Heart right ventricle (tissue), 16 donors: ENCODE measurements around the gene PEPD. TPM values are rescaled to one million over a fixed set of nuclear protein-coding genes. Genes with fewer than 3 reads are reported as not detected.

ENCODE experiments used
- ATAC-seq, 8 donors: fragments of 200-7000 bp; cut with Tn5 transposase; one replicate each; pipeline ENCODE4 v1.9.1; 2020; ENCODE audit warnings: mild to moderate bottlenecking in 8 of 8, moderate library complexity in 8 of 8, moderate number of reproducible peaks in 1 of 8
- DNase-seq, 2 donors: peaks; one replicate each; pipeline ENCODE4 v3.0.0-alpha.2; 2020
- H3K27ac ChIP-seq, 10 donors: fragments of 200-600 bp; sonication (generic) in 2 of 10; one replicate each; pipeline versions ENCODE4 v1.5.0 to v1.8.0; 2020 to 2022; ENCODE audit warnings: mild to moderate bottlenecking in 3 of 10
- H3K27me3 ChIP-seq, 7 donors: fragments of 200-600 bp; one replicate each; pipeline ENCODE4 v1.8.0; 2021 to 2022; ENCODE audit warnings: mild to moderate bottlenecking in 2 of 7
- H3K36me3 ChIP-seq, 9 donors: fragments of 200-600 bp; sonication (generic) in 1 of 9; one replicate each; pipeline versions ENCODE4 v1.5.0 to v1.8.0; 2020 to 2022; ENCODE audit warnings: mild to moderate bottlenecking in 2 of 9
- H3K4me1 ChIP-seq, 9 donors: fragments of 200-600 bp; sonication (generic) in 1 of 9; one replicate each; pipeline versions ENCODE4 v1.5.0 to v1.8.0; 2020 to 2022; ENCODE audit warnings: mild to moderate bottlenecking in 4 of 9
- H3K4me3 ChIP-seq, 10 donors: fragments of 200-600 bp; sonication (generic) in 2 of 10; one replicate each; pipeline versions ENCODE4 v1.5.0 to v1.8.0; 2020 to 2022; ENCODE audit warnings: mild to moderate bottlenecking in 7 of 10, moderate library complexity in 2 of 10
- H3K9me3 ChIP-seq, 11 donors: fragments of 200-600 bp in 10 of 11; sonication (generic) in 2 of 11; one replicate each; pipeline versions ENCODE4 v1.5.0 to v1.8.0; 2013 to 2022; ENCODE audit warnings: mild to moderate bottlenecking in 2 of 11, control low read depth in 1 of 11, moderate library complexity in 1 of 11
- WGBS, 2 donors: extraction: QIAGEN DNeasy Blood & Tissue Kit; methylation state at CpG; one replicate each; pipeline ENCODE4 v1.1.7; 2013; ENCODE audit warnings: inconsistent platforms in 1 of 2; 5-methylcytosine and 5-hydroxymethylcytosine counted together
- intact Hi-C, 10 donors: fragments of 100-400 bp; cut with DNase I; formaldehyde crosslinking; loops; one replicate each; pipeline versions ENCODE4 v1.11.1 to v1.14.2; 2022
- polyA plus RNA-seq, 2 donors: library from polyadenylated mRNA; stranded (reverse); fragments of 200-250 nt; gene quantifications; one replicate each; pipeline ENCODE4 v1.2.3, GENCODE V29; 2013
- total RNA-seq, 10 donors: library from RNA; stranded (reverse); fragmentation: NEBNext Ultra II Directional in 3 of 10; extraction: Animal tissue kit (Norgen Biotek cat#: 25700) in 3 of 10; gene quantifications; one replicate each; pipeline versions ENCODE4 v1.2.1 to v1.2.4, GENCODE V29; 2021 to 2023
- TF ChIP-seq, protein P1 (sequence below), 9 donors: fragments of 200-600 bp; sonication (generic) in 2 of 9; IDR thresholded peaks; one replicate each; pipeline versions ENCODE4 v1.5.0 to v1.8.0; 2021 to 2022; ENCODE audit warnings: antibody characterized with exemption in 9 of 9, mild to moderate bottlenecking in 5 of 9, moderate library complexity in 1 of 9
- donor health status: Arrhythmogenic right ventricular cardiomyopathy.
- donor health status: ischemic (EF 13 %, LVEDD 7.1; RV severe dilation, severe dysfunction).
- donor health status: healthy with polysubstance abuse.
- donor health status: DM: no; HTN: yes; CAD: no.
- donor health status: DM: no; HTN: no; CAD: no.
- donor health status: ischemic (EF 25% LVEDD 6.9; RV normal size, moderate dysfunction).
- donor health status: ischemic (EF 25% LVEDD 5.7; RV mildly dilated, moderate dysfunction).
- donor health status: healthy.
- donor health status: DM: yes; HTN: yes; CAD: no.
- donor health status: Ischemic cardiomyopathy.
- donor health status: ischemic (EF 35%, LVEDD 5.7; RV mildly dilated, moderate dysfunction).
- donor health status: nonischemic (EF 11% LVEDD 7.7; RV severe dilation, severe dysfunction).
- donor health status: DM: yes; HTN: yes; CAD: no.
- donor health status: PGD.
- donor health status: ischemic (EF 29% LVEDD 5.4; RV normal size, mild dysfunction).
- donor health status: nonischemic (EF 23%, LVEDD 6.1; RV moderate dilation, normal function).

The PEPD gene
- total and polyA plus RNA-seq, 12 donors = 20.4 to 47.7 (median 26.8) TPM

DNA sequence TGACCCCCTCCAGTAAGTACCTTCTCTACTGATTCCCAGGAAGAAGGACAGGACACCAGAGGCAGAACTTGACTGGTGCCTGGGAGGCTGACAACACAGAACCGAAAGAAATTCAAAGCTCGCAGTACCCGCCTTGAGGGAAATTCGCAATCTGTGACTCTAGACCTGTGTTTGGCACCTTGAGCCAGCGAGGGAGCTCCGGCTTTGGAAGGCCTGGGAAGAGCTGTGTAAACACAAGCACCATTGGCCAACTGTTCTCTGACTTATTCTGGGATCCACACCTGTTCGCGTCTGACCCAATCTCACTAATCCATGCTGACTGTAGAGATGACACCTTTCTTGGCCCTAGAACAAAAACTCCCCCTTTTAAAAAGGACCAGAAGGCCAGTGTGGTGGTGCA is 97.4 kb downstream of the PEPD start:
- H3K36me3 ChIP-seq = no peaks in the 10 kb centered on the region
- H3K4me1 ChIP-seq = no peaks in the 10 kb centered on the region
- 89 to 95% methylated on average over 8 of the region's 8 CpGs for WGBS, 2 donors
- DNase-seq = no peak
- no peak for ATAC-seq
- H3K4me3 ChIP-seq = no peak overlapping the region
- H3K27me3 ChIP-seq = no peaks in the 10 kb centered on the region
- intact Hi-C loops = no loop called here
- no peaks in the 10 kb centered on the region for H3K9me3 ChIP-seq
- H3K27ac ChIP-seq = no peak overlapping the region
- TF ChIP-seq, protein P1, sequence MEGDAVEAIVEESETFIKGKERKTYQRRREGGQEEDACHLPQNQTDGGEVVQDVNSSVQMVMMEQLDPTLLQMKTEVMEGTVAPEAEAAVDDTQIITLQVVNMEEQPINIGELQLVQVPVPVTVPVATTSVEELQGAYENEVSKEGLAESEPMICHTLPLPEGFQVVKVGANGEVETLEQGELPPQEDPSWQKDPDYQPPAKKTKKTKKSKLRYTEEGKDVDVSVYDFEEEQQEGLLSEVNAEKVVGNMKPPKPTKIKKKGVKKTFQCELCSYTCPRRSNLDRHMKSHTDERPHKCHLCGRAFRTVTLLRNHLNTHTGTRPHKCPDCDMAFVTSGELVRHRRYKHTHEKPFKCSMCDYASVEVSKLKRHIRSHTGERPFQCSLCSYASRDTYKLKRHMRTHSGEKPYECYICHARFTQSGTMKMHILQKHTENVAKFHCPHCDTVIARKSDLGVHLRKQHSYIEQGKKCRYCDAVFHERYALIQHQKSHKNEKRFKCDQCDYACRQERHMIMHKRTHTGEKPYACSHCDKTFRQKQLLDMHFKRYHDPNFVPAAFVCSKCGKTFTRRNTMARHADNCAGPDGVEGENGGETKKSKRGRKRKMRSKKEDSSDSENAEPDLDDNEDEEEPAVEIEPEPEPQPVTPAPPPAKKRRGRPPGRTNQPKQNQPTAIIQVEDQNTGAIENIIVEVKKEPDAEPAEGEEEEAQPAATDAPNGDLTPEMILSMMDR (IDR thresholded peaks at IDR 0.05) = no peak

DNA sequence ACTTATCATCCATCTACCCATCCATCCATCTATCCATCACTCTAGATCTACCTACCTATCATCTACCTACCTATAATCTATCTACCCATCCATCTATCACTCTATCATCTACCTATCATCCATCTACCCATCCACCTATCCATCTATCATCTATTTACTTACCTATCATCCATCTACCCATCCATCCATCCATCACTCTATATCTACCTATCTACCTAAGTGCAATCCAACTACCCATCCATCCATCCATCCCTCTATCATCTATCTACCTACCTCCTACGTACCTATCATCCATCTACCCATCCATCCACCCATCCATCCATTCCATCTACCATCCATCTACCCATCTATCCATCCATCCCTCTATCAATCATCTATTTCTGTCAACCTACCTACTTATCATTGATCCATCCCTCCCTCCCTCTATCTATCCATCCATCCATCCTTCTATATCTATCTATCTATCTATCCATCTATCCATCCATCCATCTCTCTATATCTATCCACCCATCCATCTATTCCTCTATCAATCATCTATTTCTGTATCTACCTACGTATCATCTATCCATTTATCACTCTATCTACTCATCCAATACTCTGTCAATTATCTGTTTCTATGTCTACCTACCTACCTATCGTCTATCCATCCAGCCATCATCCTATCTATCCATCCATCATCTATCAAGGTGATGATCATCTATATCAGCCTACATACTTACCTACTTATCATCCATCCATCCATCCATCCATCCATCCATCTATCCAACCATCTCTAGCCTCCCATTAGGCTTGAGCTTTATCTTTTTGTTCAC is 99.0 kb downstream of the PEPD start:
- no peaks in the 10 kb centered on the region for H3K27me3 ChIP-seq
- H3K27ac ChIP-seq = no peak overlapping the region
- no peaks in the 10 kb centered on the region for H3K36me3 ChIP-seq
- H3K9me3 ChIP-seq = no peaks in the 10 kb centered on the region
- H3K4me3 ChIP-seq = no peak overlapping the region
- ATAC-seq (no peak), DNase-seq (no peak)
- TF ChIP-seq, protein P1 (IDR thresholded peaks at IDR 0.05) = no peak
- 97 to 98% methylated on average over 3 of the region's 3 CpGs for WGBS, 2 donors
- intact Hi-C loops = loop anchor here in 1 of 10 donors (1.0 kb wide), 1 partner anchor 23 kb away; no protein-coding TSS in a partner anchor
- H3K4me1 ChIP-seq = no peaks in the 10 kb centered on the region

DNA sequence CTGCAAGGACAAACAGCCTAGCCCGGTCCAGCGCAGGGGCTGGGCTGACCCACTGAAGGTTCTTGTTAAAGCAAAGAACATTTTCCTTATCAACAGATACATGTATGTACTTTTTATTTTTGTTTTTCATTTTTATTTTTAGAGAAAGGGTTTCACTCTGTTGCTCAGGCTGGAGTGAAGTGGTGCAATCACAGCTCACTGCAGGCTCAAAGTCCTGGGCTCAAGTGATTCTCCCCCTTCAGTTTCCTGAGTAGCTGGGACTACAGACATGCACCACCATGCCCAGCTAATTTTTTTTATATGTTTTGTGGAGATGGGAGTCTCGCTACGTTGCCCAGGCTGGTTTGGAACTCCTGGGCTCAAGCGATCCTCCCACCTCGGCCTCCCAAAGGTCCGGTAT is 100.2 kb downstream of the PEPD start:
- no peak for DNase-seq
- 89 to 99% methylated on average over 7 of the region's 7 CpGs for WGBS, 2 donors
- peaks cover 0 to 6% (median 0%) of the 10 kb centered on the region in 9 donors for H3K4me1 ChIP-seq
- TF ChIP-seq, protein P1 (IDR thresholded peaks at IDR 0.05) = no peak
- no peaks in the 10 kb centered on the region for H3K9me3 ChIP-seq
- H3K27ac ChIP-seq = no peak overlapping the region
- H3K4me3 ChIP-seq = no peak overlapping the region
- no peak for ATAC-seq
- H3K36me3 ChIP-seq = no peaks in the 10 kb centered on the region
- intact Hi-C loops = no loop called here
- no peaks in the 10 kb centered on the region for H3K27me3 ChIP-seq

DNA sequence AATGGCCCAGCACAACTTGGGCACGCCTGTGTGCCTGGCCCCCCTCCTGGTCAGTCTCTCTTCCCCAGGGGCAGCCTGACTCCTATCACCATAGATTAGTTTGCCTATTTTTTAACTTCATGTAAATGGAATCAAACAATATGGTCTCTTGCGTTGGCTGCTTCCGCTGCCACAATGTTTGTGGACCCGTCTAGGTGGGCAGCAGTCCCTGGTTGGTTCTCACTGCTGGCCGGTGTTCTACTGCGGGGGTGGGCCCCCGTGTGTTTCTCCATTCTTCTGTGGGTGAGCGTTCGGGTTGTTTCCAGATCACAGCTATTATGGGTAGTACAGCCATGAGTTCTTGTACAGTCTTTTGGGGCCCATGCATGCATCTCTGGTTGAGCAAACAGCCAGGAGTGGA is 100.8 kb downstream of the PEPD start:
- 91 to 95% methylated on average over 9 of the region's 9 CpGs for WGBS, 2 donors
- TF ChIP-seq, protein P1 (IDR thresholded peaks at IDR 0.05) = no peak
- no peaks in the 10 kb centered on the region for H3K27me3 ChIP-seq
- H3K9me3 ChIP-seq = no peaks in the 10 kb centered on the region
- DNase-seq (no peak), ATAC-seq (no peak)
- H3K27ac ChIP-seq = no peak overlapping the region
- peaks cover 0 to 8% (median 0%) of the 10 kb centered on the region in 9 donors for H3K4me1 ChIP-seq
- intact Hi-C loops = no loop called here
- no peak overlapping the region for H3K4me3 ChIP-seq
- no peaks in the 10 kb centered on the region for H3K36me3 ChIP-seq
